22Rv1 (cell line): ENCODE results near the gene BACH2.

ENCODE experiments used
- H3K27ac ChIP-seq: fragments of 450-650 bp; 2 replicates; pipeline ENCODE4 v1.5.1; 2017
- CTCF ChIP-seq: fragments of 450-650 bp; IDR thresholded peaks from 2 replicates; pipeline ENCODE4 v1.5.1; 2017; ENCODE audit warnings: mild to moderate bottlenecking
- ZFX ChIP-seq: fragments of 450-650 bp; IDR thresholded peaks from 2 replicates; pipeline ENCODE4 v1.6.1; 2017; ENCODE audit warnings: antibody characterized with exemption, borderline replicate concordance

The BACH2 gene

DNA sequence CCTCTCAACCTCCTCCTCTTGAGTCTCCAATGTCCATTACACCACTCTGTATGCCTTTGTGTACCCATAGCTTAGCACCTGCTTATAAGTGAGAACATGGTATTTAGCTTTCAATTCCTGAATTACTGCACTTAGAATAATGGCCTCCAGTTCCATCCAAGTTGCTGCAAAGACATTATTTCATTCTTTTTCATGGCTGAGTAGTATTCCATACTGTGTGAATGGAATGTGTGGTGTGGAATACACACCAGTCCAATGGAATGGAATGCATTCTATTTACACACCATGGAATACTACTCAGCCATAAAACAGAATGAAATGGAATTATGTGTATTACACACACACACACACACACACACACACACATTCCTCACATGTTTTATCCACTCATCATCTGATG lies 116.1 kb downstream of the BACH2 start:
- H3K27ac ChIP-seq, result no peak overlapping the region
- no peak for TF ChIP-seq ZFX
- no peak for TF ChIP-seq CTCF

GRCh38 chr6:90179190-90180169 lies 117.2 kb downstream of the BACH2 start:
- TF ChIP-seq ZFX, result no peak
- peak; percentile 47 for TF ChIP-seq CTCF
- no peak overlapping the region for H3K27ac ChIP-seq

GRCh38 chr6:90178384-90178855 lies 118.2 kb downstream of the BACH2 start:
- no peak overlapping the region for H3K27ac ChIP-seq
- TF ChIP-seq ZFX, result no peak
- no peak for TF ChIP-seq CTCF

DNA sequence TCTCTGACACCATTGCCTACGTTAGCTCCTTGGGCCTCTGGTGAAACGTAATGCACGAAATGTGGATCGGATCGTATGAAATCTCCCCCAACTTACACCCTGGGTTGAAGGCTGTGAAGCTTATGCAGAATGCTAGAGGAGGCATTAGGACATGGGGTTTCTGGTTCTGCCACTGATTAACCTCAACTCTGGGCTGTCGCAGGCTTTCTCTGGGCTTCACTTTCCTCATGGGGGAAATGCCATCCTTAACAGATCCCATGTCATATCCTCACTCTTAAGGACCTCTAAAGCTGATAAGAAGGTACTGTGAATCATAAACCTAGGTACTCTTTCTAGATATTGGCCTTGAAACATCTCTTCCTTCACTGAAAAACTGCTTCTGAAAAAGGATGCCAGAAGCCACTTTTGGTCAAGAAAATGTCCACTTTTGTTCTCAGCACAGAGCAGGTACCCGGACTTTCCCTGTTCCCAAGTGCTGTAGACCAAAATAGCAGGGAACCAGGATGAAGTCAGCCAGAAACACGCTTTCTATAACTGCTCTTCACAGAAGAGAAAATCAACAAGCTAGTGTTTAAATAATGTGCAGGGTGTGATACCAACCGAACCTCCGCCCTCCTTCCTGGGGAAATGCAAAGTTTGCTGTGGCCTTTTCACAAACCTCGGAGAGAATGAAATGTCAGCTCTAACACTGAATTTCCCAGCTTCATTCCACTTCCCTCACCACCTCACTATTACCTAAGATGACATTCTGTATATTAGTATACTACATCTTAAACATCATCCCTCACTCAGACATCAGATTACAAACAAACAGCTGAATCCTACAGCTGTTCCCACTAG lies 118.9 kb downstream of the BACH2 start:
- no peak overlapping the region for H3K27ac ChIP-seq
- TF ChIP-seq CTCF, result no peak
- no peak for TF ChIP-seq ZFX

DNA sequence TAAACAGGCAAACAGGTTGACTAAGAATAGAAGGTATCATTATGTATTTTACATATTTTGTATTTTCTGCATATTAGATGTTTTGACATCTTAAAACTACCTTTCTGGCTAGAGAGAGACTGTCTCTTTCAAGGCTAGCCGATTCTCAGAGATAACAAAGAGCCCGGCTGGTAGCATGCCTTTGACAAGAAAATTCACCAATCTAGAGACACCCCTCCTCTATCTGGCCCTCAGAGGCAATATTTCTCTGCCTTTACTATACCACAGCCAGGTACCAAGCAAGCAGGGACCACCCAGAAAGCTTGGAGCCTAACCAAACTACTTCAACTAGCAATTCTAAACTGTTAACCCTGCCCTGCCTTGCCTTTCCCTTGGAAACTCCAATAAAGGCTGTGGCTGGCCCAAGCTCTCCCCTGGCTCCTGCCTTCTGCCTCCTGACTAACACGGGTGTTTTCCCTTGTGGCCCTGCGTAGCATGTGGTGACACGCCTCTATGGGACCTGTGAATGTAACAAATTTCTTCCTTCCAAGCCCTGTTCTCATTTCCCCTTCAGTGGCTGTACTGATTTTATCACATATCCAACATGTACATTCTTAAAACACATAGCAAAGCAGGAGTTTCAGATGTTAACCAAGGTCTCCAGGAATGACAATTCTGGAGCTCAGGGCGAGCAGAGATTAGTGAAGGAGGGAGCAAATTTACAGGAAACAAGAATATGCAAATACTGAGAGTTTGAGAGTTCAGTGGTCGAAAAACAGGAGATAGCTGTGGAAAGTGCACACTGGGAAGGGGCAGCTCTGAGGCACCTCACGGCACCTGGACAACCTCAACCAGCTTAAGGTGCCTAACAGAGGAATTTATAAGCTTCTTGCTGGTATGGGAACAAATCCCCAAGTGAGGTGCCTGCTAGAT lies 120.8 kb downstream of the BACH2 start:
- TF ChIP-seq ZFX, result no peak
- no peak for TF ChIP-seq CTCF
- H3K27ac ChIP-seq, result no peak overlapping the region

- no peak for TF ChIP-seq CTCF
- TF ChIP-seq ZFX, result no peak
- no peak overlapping the region for H3K27ac ChIP-seq
Observed at GRCh38 chr6:90173262-90173925, 123.2 kb downstream of the BACH2 start.
